K562 (cell line): ENCODE results near the gene IFI6.
"Not testable (repeated sequence)": the region's sequence is repeated elsewhere in the genome, so short reads cannot be mapped to it uniquely, and the experiment has no call there.

Experiments used
- ESRRA ChIP-seq: fragments of 450-650 bp; IDR thresholded peaks from 2 replicates; pipeline ENCODE4 v1.6.1; 2014; ENCODE audit warnings: low read depth, mild to moderate bottlenecking, moderate library complexity, borderline replicate concordance
- KDM2B ChIP-seq: fragments of 250-450 bp; sonication (Bioruptor Pico); IDR thresholded peaks from 2 replicates; pipeline ENCODE4 v1.8.0; 2021; ENCODE audit warnings: mild to moderate bottlenecking, moderate library complexity
- KLF16 ChIP-seq: IDR thresholded peaks from 2 replicates; pipeline ENCODE4 v1.6.1; 2016; ENCODE audit warnings: antibody characterized with exemption
- POLR2A ChIP-seq: fragments of 450-650 bp; conservative IDR thresholded peaks from 2 replicates; pipeline ENCODE4 v1.6.1; 2016
- POLR2AphosphoS5 ChIP-seq: IDR thresholded peaks from 2 replicates; pipeline ENCODE4 v1.6.1; 2011; ENCODE audit warnings: mild to moderate bottlenecking, low read depth, low read length, moderate library complexity; ENCODE audit not compliant: control insufficient read depth, insufficient read depth
- RFX5 ChIP-seq: IDR thresholded peaks from 2 replicates; pipeline ENCODE4 v1.6.1; 2011; ENCODE audit warnings: low read depth, mild to moderate bottlenecking, improper control_type of control experiment, low read length
- SMARCC2 ChIP-seq: fragments of 450-650 bp; IDR thresholded peaks from 2 replicates; pipeline ENCODE4 v1.6.1; 2017; ENCODE audit warnings: antibody characterized with exemption, moderate library complexity, mild to moderate bottlenecking, low read depth
- YY1 ChIP-seq, 3 experiments: IDR thresholded peaks; 2 replicates each; pipeline ENCODE4 v1.6.1; 2011; ENCODE audit warnings: low read length in 2 of 3, mild to moderate bottlenecking in 2 of 3, moderate library complexity in 2 of 3, borderline replicate concordance in 1 of 3, control low read depth in 1 of 3, low read depth in 1 of 3; ENCODE audit not compliant: insufficient read depth in 3 of 3, insufficient replicate concordance in 2 of 3, control insufficient read depth in 1 of 3, insufficient read length in 1 of 3; ENCODE audit errors: extremely low read depth in 1 of 3
- ZNF561 ChIP-seq: fragments of 450-650 bp; formaldehyde crosslinking; conservative IDR thresholded peaks from 2 replicates; pipeline ENCODE4 v1.4.0; 2020; ENCODE audit warnings: mild to moderate bottlenecking, moderate library complexity
- TF ChIP-seq, protein P1 (sequence below), 3 experiments: IDR thresholded peaks in 2 of 3; conservative IDR thresholded peaks in 1 of 3; 2 replicates each; pipeline ENCODE4 v1.5.1; 2011 to 2012; ENCODE audit warnings: low read length in 3 of 3, mild to moderate bottlenecking in 3 of 3, control low read depth in 2 of 3, improper control_type of control experiment in 1 of 3, inconsistent platforms in 1 of 3, low read depth in 1 of 3, mixed read lengths in 1 of 3, moderate library complexity in 1 of 3; ENCODE audit not compliant: insufficient read depth in 2 of 3
- TF ChIP-seq, protein P2 (sequence below): sonication (generic); formaldehyde crosslinking; IDR thresholded peaks from 2 replicates; pipeline ENCODE4 v1.8.1; 2022; ENCODE audit warnings: missing genetic modification reagents
- TF ChIP-seq, protein P3 (sequence below): fragments of 250-450 bp; sonication (Bioruptor Pico); IDR thresholded peaks from 2 replicates; pipeline ENCODE4 v1.8.0; 2021; ENCODE audit warnings: moderate library complexity, mild to moderate bottlenecking, inconsistent platforms

DNA sequence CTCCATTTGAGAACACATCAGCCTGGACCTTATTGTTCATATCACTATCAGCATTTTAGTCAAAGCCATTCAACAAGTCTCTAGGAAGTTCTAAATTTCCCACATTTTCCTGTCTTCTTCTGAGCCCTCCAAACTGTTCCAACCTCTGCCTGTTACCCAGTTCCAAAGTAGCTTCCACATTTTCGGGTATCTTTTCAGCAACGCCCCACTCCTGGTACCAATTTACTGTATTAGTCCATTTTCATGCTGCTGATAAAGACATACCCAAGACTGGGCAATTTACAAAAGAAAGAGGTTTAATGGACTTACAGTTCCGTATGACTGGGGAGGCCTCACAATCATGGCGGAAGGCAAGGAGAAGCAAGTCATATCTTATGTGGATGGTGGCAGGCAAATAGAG is 9.6 kb upstream of the IFI6 start:
- TF ChIP-seq, protein P1, sequence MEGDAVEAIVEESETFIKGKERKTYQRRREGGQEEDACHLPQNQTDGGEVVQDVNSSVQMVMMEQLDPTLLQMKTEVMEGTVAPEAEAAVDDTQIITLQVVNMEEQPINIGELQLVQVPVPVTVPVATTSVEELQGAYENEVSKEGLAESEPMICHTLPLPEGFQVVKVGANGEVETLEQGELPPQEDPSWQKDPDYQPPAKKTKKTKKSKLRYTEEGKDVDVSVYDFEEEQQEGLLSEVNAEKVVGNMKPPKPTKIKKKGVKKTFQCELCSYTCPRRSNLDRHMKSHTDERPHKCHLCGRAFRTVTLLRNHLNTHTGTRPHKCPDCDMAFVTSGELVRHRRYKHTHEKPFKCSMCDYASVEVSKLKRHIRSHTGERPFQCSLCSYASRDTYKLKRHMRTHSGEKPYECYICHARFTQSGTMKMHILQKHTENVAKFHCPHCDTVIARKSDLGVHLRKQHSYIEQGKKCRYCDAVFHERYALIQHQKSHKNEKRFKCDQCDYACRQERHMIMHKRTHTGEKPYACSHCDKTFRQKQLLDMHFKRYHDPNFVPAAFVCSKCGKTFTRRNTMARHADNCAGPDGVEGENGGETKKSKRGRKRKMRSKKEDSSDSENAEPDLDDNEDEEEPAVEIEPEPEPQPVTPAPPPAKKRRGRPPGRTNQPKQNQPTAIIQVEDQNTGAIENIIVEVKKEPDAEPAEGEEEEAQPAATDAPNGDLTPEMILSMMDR (IDR thresholded peaks at IDR 0.05 in 2 of 3, conservative IDR thresholded peaks at IDR 0.05 in 1 of 3; ENCODE audit: insufficient read depth in 2 of 3, low read depth in 1 of 3, low read length in 3 of 3): not testable (repeated sequence)
- not testable (repeated sequence) for TF ChIP-seq ZNF561; RFX5; POLR2A; KDM2B (CRISPR knock-in tag); ESRRA; POLR2AphosphoS5; YY1 (IDR thresholded peaks at IDR 0.05; ENCODE audit: borderline replicate concordance in 1 of 3, control insufficient read depth in 1 of 3, extremely low read depth in 1 of 3, insufficient read depth in 3 of 3, insufficient read length in 1 of 3, insufficient replicate concordance in 2 of 3, low read depth in 1 of 3, low read length in 2 of 3); KLF16; SMARCC2
- TF ChIP-seq, protein P2, sequence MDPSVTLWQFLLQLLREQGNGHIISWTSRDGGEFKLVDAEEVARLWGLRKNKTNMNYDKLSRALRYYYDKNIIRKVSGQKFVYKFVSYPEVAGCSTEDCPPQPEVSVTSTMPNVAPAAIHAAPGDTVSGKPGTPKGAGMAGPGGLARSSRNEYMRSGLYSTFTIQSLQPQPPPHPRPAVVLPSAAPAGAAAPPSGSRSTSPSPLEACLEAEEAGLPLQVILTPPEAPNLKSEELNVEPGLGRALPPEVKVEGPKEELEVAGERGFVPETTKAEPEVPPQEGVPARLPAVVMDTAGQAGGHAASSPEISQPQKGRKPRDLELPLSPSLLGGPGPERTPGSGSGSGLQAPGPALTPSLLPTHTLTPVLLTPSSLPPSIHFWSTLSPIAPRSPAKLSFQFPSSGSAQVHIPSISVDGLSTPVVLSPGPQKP: not testable (repeated sequence)
- TF ChIP-seq, protein P3, sequence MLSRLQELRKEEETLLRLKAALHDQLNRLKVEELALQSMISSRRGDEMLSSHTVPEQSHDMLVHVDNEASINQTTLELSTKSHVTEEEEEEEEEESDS (CRISPR knock-in tag): not testable (repeated sequence)
